ENCODE data around the gene SNX20. TPM values are rescaled to one million over a fixed set of nuclear protein-coding genes. Genes with fewer than 3 reads are reported as not detected.

The SNX20 gene
- total and polyA plus RNA-seq, 2 of the 4 experiments (the other 2 are of a cell fraction) = not detected

DNA sequence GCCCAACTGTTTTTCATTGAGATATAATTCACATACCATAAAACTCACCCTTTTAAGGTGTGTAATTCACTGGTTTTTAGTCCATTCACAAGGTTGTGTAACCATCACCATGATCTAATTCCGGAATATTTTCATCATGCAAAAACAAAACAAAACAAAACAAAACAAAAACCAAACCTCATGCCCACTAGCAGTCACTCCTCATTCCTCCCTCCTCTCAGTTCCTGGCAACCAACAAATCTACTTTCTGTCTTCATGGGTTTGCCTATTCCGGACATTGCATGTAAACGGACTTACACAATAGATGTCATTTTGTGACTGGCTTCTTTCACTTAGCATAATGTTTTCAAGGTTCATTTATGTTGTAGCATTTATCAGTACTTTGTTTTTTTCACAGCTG lies 7.8 kb upstream of the SNX20 start:
- Histone ChIP-seq H3K9me3 (ENCODE audit: control insufficient read depth, insufficient read depth, low read length) (no peaks in the 10 kb centered on the region), H3K14ac (replicated peaks; ENCODE audit: low read depth, low read length) (no peak overlapping the region), H3K27ac (ENCODE audit: insufficient read depth, low read length) (no peak overlapping the region), H2BK120ac (ENCODE audit: low read depth, low read length) (no peak overlapping the region), H3K4me1 (ENCODE audit: control insufficient read depth, insufficient read depth, low read length) (no peaks in the 10 kb centered on the region), H3K18ac (ENCODE audit: low read depth, low read length) (no peak overlapping the region), H3K36me3 (ENCODE audit: control insufficient read depth, insufficient read depth, low read length) (no peaks in the 10 kb centered on the region), H4K5ac (ENCODE audit: low read depth, low read length) (no peak overlapping the region), H3K4me2 (ENCODE audit: low read depth, low read length) (no peak overlapping the region), H2BK15ac (ENCODE audit: low read depth, low read length) (no peak overlapping the region), H2AFZ (replicated peaks; ENCODE audit: low read length, poor library complexity) (no peak overlapping the region), H2BK20ac (ENCODE audit: low read depth, low read length) (no peak overlapping the region), H2AK5ac (ENCODE audit: low read depth, low read length) (no peak overlapping the region), H4K20me1 (ENCODE audit: insufficient read depth, low read length) (no peaks in the 10 kb centered on the region), H3K4ac (ENCODE audit: low read depth, low read length) (no peak overlapping the region), H4K91ac (ENCODE audit: insufficient read depth, low read depth, low read length) (no peak overlapping the region), H3K27me3 (ENCODE audit: control insufficient read depth, insufficient read depth, low read length) (peaks cover 18% of the 10 kb centered on the region), H2AK9ac (replicated peaks; ENCODE audit: low read depth, low read length, poor library complexity) (no peak overlapping the region), H3K56ac (ENCODE audit: extremely low read depth, insufficient read depth, low read length) (no peak overlapping the region), H3K23ac (ENCODE audit: low read depth, low read length) (no peak overlapping the region), H3K4me3 (ENCODE audit: insufficient read depth, low read depth, low read length) (no peak overlapping the region), H2BK5ac (ENCODE audit: low read depth, low read length, poor library complexity, severe bottlenecking) (no peak overlapping the region), H3K9me1 (ENCODE audit: insufficient read depth, low read length) (0 out of 2 replicates have a peak, but pooled peaks cover 4% of the 10 kb centered on the region), H4K8ac (ENCODE audit: low read depth in 2 of 2, low read length in 2 of 2) (no peak overlapping the region), H3K9ac (ENCODE audit: low read depth, low read length) (no peak overlapping the region), H3K79me1 (ENCODE audit: low read depth in 1 of 2, low read length in 2 of 2) (no peaks in the 10 kb centered on the region)
- intact Hi-C loops (cut with micrococcal nuclease) (no loop called here), dilution Hi-C loops (cut with HindIII; ENCODE audit: low sequenced_read_pairs, unreplicated experiment) (no loop called here), in situ Hi-C loops (cut with MboI; ENCODE audit: low sequenced_read_pairs) (loop anchor here (10.0 kb wide), 1 partner anchor 116 kb away; no protein-coding TSS in a partner anchor)
- ChIA-PET POLR2A (ENCODE audit: unreplicated experiment) (no interaction called here), CTCF (interaction anchor here (0.6 kb wide), 1 partner anchor 1313 kb away, joined by 3 read pairs; no protein-coding TSS in a partner anchor)
- BruUV-seq (replicated peaks) = no TSS peak
- DNase-seq = no peak
- no CpG with 5 or more reads among the region's 3 CpGs for WGBS, 2 experiments (ENCODE audit: extremely low coverage in 2 of 2, insufficient read length in 1 of 2)
- TF ChIP-seq CTCF (conservative IDR thresholded peaks at IDR 0.05; ENCODE audit: low read depth, low read length) (no peak), MXI1 (IDR thresholded peaks at IDR 0.05; ENCODE audit: borderline replicate concordance, low read depth, low read length) (no peak), RFX5 (IDR thresholded peaks at IDR 0.05; ENCODE audit: low read depth, low read length) (no peak), CHD1 (IDR thresholded peaks at IDR 0.05; ENCODE audit: low read depth, low read length) (no peak), MAFK (IDR thresholded peaks at IDR 0.05; ENCODE audit: low read depth, low read length) (no peak), NFE2L2 (IDR thresholded peaks at IDR 0.05; ENCODE audit: low read depth, low read length) (no peak), MAZ (IDR thresholded peaks at IDR 0.05; ENCODE audit: borderline replicate concordance, low read depth, low read length) (no peak), USF2 (IDR thresholded peaks at IDR 0.05; ENCODE audit: low read depth, low read length) (no peak), CEBPB (IDR thresholded peaks at IDR 0.05; ENCODE audit: low read depth, low read length) (no peak), BHLHE40 (IDR thresholded peaks at IDR 0.05; ENCODE audit: low read depth, low read length) (no peak), FOS (IDR thresholded peaks at IDR 0.05; ENCODE audit: low read depth, low read length) (no peak), POLR2A (IDR thresholded peaks at IDR 0.05; ENCODE audit: low read depth, low read length) (no peak), SMC3 (IDR thresholded peaks at IDR 0.05; ENCODE audit: low read depth, low read length) (no peak), RCOR1 (IDR thresholded peaks at IDR 0.05; ENCODE audit: insufficient replicate concordance, low read length) (no peak)
- no peak for ATAC-seq (ENCODE audit: low read depth)

All from IMR-90 (cell line).